Liver (tissue), 9 donors: ENCODE results near the gene ZNF366. TPM values are rescaled to one million over a fixed set of nuclear protein-coding genes. Genes with fewer than 3 reads are reported as not detected.

Experiments
- DNase-seq: peaks from one replicate; pipeline ENCODE4 v3.0.0-alpha.2; 2017; ENCODE audit warnings: low spot score
- H3K27ac ChIP-seq, 2 donors: one replicate each; pipeline ENCODE4 v1.7.0; 2013; ENCODE audit warnings: inconsistent platforms in 2 of 2, low read length in 2 of 2, control low read depth in 1 of 2, low read depth in 1 of 2, mild to moderate bottlenecking in 1 of 2
- H3K27me3 ChIP-seq, 4 donors: one replicate each; pipeline versions ENCODE4 v1.6.1 to v1.7.0; 2013; ENCODE audit warnings: low read length in 3 of 4, inconsistent platforms in 1 of 4, mild to moderate bottlenecking in 1 of 4, moderate library complexity in 1 of 4; ENCODE audit not compliant: control insufficient read depth in 4 of 4, insufficient read depth in 4 of 4
- H3K36me3 ChIP-seq, 4 donors: one replicate each; pipeline versions ENCODE4 v1.6.1 to v1.7.0; 2013; ENCODE audit warnings: low read length in 3 of 4, mild to moderate bottlenecking in 3 of 4, low read depth in 1 of 4, moderate library complexity in 1 of 4; ENCODE audit not compliant: control insufficient read depth in 4 of 4, insufficient read depth in 3 of 4
- H3K4me1 ChIP-seq, 4 donors: one replicate each; pipeline versions ENCODE4 v1.6.1 to v1.7.0; 2013; ENCODE audit warnings: low read length in 3 of 4, mild to moderate bottlenecking in 3 of 4, moderate library complexity in 1 of 4; ENCODE audit not compliant: control insufficient read depth in 4 of 4, insufficient read depth in 4 of 4
- H3K4me3 ChIP-seq, 3 donors: one replicate each; pipeline versions ENCODE4 v1.6.1 to v1.7.0; 2013; ENCODE audit warnings: low read length in 3 of 3, control low read depth in 1 of 3, low read depth in 1 of 3, mild to moderate bottlenecking in 1 of 3
- H3K9ac ChIP-seq, 2 donors: one replicate each; pipeline ENCODE4 v1.7.0; 2013; ENCODE audit warnings: low read length in 2 of 2, mild to moderate bottlenecking in 2 of 2, moderate library complexity in 2 of 2, control low read depth in 1 of 2, low read depth in 1 of 2
- H3K9me3 ChIP-seq, 4 donors: one replicate each; pipeline versions ENCODE4 v1.6.1 to v1.7.0; 2013; ENCODE audit warnings: low read length in 3 of 4; ENCODE audit not compliant: control insufficient read depth in 4 of 4
- ATF3 ChIP-seq: IDR thresholded peaks from 2 replicates; pipeline ENCODE4 v1.6.1; 2016; ENCODE audit warnings: antibody characterized with exemption
- CTCF ChIP-seq: fragments of 150-350 bp; IDR thresholded peaks from 2 replicates; pipeline ENCODE4 v1.5.1; 2017; ENCODE audit warnings: improper control_type of control experiment, low read depth, low read length; ENCODE audit not compliant: missing input control
- EGR1 ChIP-seq, 2 donors: IDR thresholded peaks; 2 replicates each; pipeline ENCODE4 v1.6.1; 2016 to 2018; ENCODE audit warnings: antibody characterized with exemption in 2 of 2, low read depth in 2 of 2
- FOXA1 ChIP-seq: IDR thresholded peaks from 2 replicates; pipeline ENCODE4 v1.6.1; 2016; ENCODE audit warnings: antibody characterized with exemption
- FOXA2 ChIP-seq: IDR thresholded peaks from 2 replicates; pipeline ENCODE4 v1.6.1; 2016; ENCODE audit warnings: antibody characterized with exemption
- GABPA ChIP-seq, 2 donors: IDR thresholded peaks in 1 of 2; conservative IDR thresholded peaks in 1 of 2; 2 replicates each; pipeline ENCODE4 v1.6.1; 2016; ENCODE audit warnings: antibody characterized with exemption in 2 of 2, mild to moderate bottlenecking in 1 of 2, moderate library complexity in 1 of 2
- HNF4A ChIP-seq, 2 donors: conservative IDR thresholded peaks; 2 replicates each; pipeline ENCODE4 v1.6.1; 2016; ENCODE audit warnings: antibody characterized with exemption in 2 of 2, mild to moderate bottlenecking in 2 of 2
- HNF4G ChIP-seq: IDR thresholded peaks from 2 replicates; pipeline ENCODE4 v1.6.1; 2016; ENCODE audit warnings: antibody characterized with exemption
- JUND ChIP-seq, 2 donors: IDR thresholded peaks; 2 replicates each; pipeline ENCODE4 v1.6.1; 2016; ENCODE audit warnings: antibody characterized with exemption in 2 of 2
- MAX ChIP-seq: IDR thresholded peaks from 2 replicates; pipeline ENCODE4 v1.6.1; 2016; ENCODE audit warnings: antibody characterized with exemption
- NR2F2 ChIP-seq: IDR thresholded peaks from 2 replicates; pipeline ENCODE4 v1.6.1; 2016; ENCODE audit warnings: antibody characterized with exemption
- RAD21 ChIP-seq, 2 donors: IDR thresholded peaks; 2 replicates each; pipeline ENCODE4 v1.6.1; 2016; ENCODE audit warnings: antibody characterized with exemption in 2 of 2, mild to moderate bottlenecking in 2 of 2
- REST ChIP-seq: IDR thresholded peaks from 2 replicates; pipeline ENCODE4 v1.6.1; 2016; ENCODE audit warnings: antibody characterized with exemption, mild to moderate bottlenecking
- RXRA ChIP-seq, 2 donors: IDR thresholded peaks; 2 replicates each; pipeline ENCODE4 v1.6.1; 2017 to 2018; ENCODE audit warnings: antibody characterized with exemption in 2 of 2, mild to moderate bottlenecking in 1 of 2
- SP1 ChIP-seq: IDR thresholded peaks from 2 replicates; pipeline ENCODE4 v1.6.1; 2018; ENCODE audit warnings: antibody characterized with exemption, mild to moderate bottlenecking
- TAF1 ChIP-seq: conservative IDR thresholded peaks from 2 replicates; pipeline ENCODE4 v1.6.1; 2016; ENCODE audit warnings: antibody characterized with exemption, mild to moderate bottlenecking
- YY1 ChIP-seq: IDR thresholded peaks from 2 replicates; pipeline ENCODE4 v1.6.1; 2016; ENCODE audit warnings: antibody characterized with exemption, mild to moderate bottlenecking
- ZBTB33 ChIP-seq: IDR thresholded peaks from 2 replicates; pipeline ENCODE4 v1.6.1; 2016; ENCODE audit warnings: antibody characterized with exemption
- WGBS: extraction: QIAGEN DNeasy Blood & Tissue Kit; methylation state at CpG from one replicate; pipeline ENCODE4 v1.1.7; 2013; 5-methylcytosine and 5-hydroxymethylcytosine counted together
- polyA plus RNA-seq, 2 donors: library from polyadenylated mRNA; stranded (reverse) in 1 of 2; unstranded in 1 of 2; fragments of 200-250 nt in 1 of 2; fragments of >200 nt in 1 of 2; fragmentation: Nextera tagmentation in 1 of 2; extraction: Ambion mirVana in 1 of 2; gene quantifications; one replicate each; pipeline versions ENCODE4 v1.2.1 to v1.2.3, GENCODE V29; 2013 to 2015
- total RNA-seq, 2 donors: library from RNA; depleted of rRNA; stranded (reverse); fragments of >200 nt; gene quantifications; one replicate each; pipeline ENCODE4 v1.2.3, GENCODE V29; 2014
- donor health status: healthy.
- donor health status: healthy.
- donor health status: healthy.
- donor health status: healthy.
- donor health status: healthy.

ZNF366 gene
- total and polyA plus RNA-seq, 4 donors: 0.71 to 1.0 (median 0.75) TPM

GRCh38 chr5:72477644-72478043, 29.6 kb downstream of the ZNF366 start:
- Histone ChIP-seq H3K9ac (no peak overlapping the region), H3K36me3 (no peaks in the 10 kb centered on the region), H3K4me3 (no peak overlapping the region), H3K27me3 (no peaks in the 10 kb centered on the region), H3K4me1 (no peaks in the 10 kb centered on the region), H3K9me3 (no peaks in the 10 kb centered on the region), H3K27ac (no peak overlapping the region)
- no peak for DNase-seq
- WGBS: 82% methylated on average over 4 of the region's 4 CpGs
- TF ChIP-seq SP1: no peak
- TF ChIP-seq EGR1 (IDR thresholded peaks at IDR 0.05; ENCODE audit: low read depth in 2 of 2): no peak
- no peak for TF ChIP-seq NR2F2
- TF ChIP-seq RXRA (IDR thresholded peaks at IDR 0.05): no peak
- TF ChIP-seq FOXA1: no peak
- no peak for TF ChIP-seq TAF1
- TF ChIP-seq YY1: no peak
- TF ChIP-seq CTCF: no peak
- TF ChIP-seq HNF4A (conservative IDR thresholded peaks at IDR 0.05): no peak
- no peak for TF ChIP-seq GABPA (IDR thresholded peaks at IDR 0.05 in 1 of 2, conservative IDR thresholded peaks at IDR 0.05 in 1 of 2)
- no peak for TF ChIP-seq JUND (IDR thresholded peaks at IDR 0.05)

GRCh38 chr5:72477176-72477575, 30.0 kb downstream of the ZNF366 start:
- no peak overlapping the region for H3K9ac ChIP-seq
- DNase-seq: no peak
- no peak overlapping the region for H3K4me3 ChIP-seq
- H3K27me3 ChIP-seq: no peaks in the 10 kb centered on the region
- H3K9me3 ChIP-seq: no peaks in the 10 kb centered on the region
- WGBS: 67% methylated on average over 1 of the region's 1 CpG
- TF ChIP-seq EGR1 (IDR thresholded peaks at IDR 0.05; ENCODE audit: low read depth in 2 of 2): no peak
- H3K4me1 ChIP-seq: no peaks in the 10 kb centered on the region
- H3K36me3 ChIP-seq: no peaks in the 10 kb centered on the region
- no peak overlapping the region for H3K27ac ChIP-seq

GRCh38 chr5:72476721-72477120, 30.5 kb downstream of the ZNF366 start:
- Histone ChIP-seq H3K4me1 (no peaks in the 10 kb centered on the region), H3K9ac (no peak overlapping the region), H3K36me3 (no peaks in the 10 kb centered on the region), H3K27me3 (no peaks in the 10 kb centered on the region), H3K4me3 (no peak overlapping the region), H3K27ac (no peak overlapping the region), H3K9me3 (no peaks in the 10 kb centered on the region)
- no peak for DNase-seq
- 84% methylated on average over 3 of the region's 3 CpGs for WGBS
- no peak for TF ChIP-seq RAD21 (IDR thresholded peaks at IDR 0.05)
- TF ChIP-seq HNF4A (conservative IDR thresholded peaks at IDR 0.05): no peak
- no peak for TF ChIP-seq CTCF
- TF ChIP-seq ATF3: no peak
- TF ChIP-seq SP1: no peak
- TF ChIP-seq TAF1: no peak
- TF ChIP-seq RXRA (IDR thresholded peaks at IDR 0.05): no peak
- no peak for TF ChIP-seq EGR1 (IDR thresholded peaks at IDR 0.05; ENCODE audit: low read depth in 2 of 2)
- no peak for TF ChIP-seq HNF4G
- no peak for TF ChIP-seq JUND (IDR thresholded peaks at IDR 0.05)
- no peak for TF ChIP-seq FOXA1
- TF ChIP-seq FOXA2: no peak
- TF ChIP-seq NR2F2: no peak
- no peak for TF ChIP-seq ZBTB33
- TF ChIP-seq REST: no peak
- no peak for TF ChIP-seq MAX
- no peak for TF ChIP-seq GABPA (IDR thresholded peaks at IDR 0.05 in 1 of 2, conservative IDR thresholded peaks at IDR 0.05 in 1 of 2)
- no peak for TF ChIP-seq YY1
